A673 (cell line): ENCODE measurements around the gene HAPLN2.

Experiments
- CTCF ChIP-seq: fragments of 300-800, 200-600 bp; sonication (generic); conservative IDR thresholded peaks from 2 replicates; pipeline ENCODE4 v1.5.1; 2017; ENCODE audit warnings: low read depth, mild to moderate bottlenecking, antibody characterized with exemption, low read length, moderate library complexity, mixed read lengths
- EZH2 ChIP-seq: fragments of 200-600 bp; sonication (generic); IDR thresholded peaks from 2 replicates; pipeline ENCODE4 v1.6.1; 2017; ENCODE audit warnings: borderline replicate concordance, low read depth, mild to moderate bottlenecking, mixed read lengths, antibody characterized with exemption, low read length; ENCODE audit not compliant: poor library complexity, severe bottlenecking

GRCh38 chr1:156646738-156647211, 27.6 kb downstream of the HAPLN2 start:
- TF ChIP-seq CTCF: no peak
- TF ChIP-seq EZH2: no peak
